Activated CD4-positive, alpha-beta T cell treated with anti-CD3 and anti-CD28 coated beads, Interleukin-2, amount 10 ng/mL, durations not matched to agents 7 days and 5 days (primary cell): ENCODE measurements around the gene FIGLA. TPM values are rescaled to one million over a fixed set of nuclear protein-coding genes. Genes with fewer than 3 reads are reported as not detected.

ENCODE experiments used
- CTCF ChIA-PET: fragments of 350-600 bp; sonication (Branson Sonifier 250); formaldehyde crosslinking; loops from one replicate; lab custom pipeline; 2021; ENCODE audit warnings: antibody characterized with exemption; lab: Charles Lee
- POLR2A ChIA-PET: fragments of 350-600 bp; sonication (Branson Sonifier 250); formaldehyde crosslinking; loops from one replicate; lab custom pipeline; 2021; ENCODE audit warnings: antibody characterized with exemption; lab: Charles Lee
- DNase-seq: peaks from one replicate; pipeline ENCODE4 v3.0.0-alpha.2; 2020
- H3K27ac Mint-ChIP-seq: one replicate; pipeline ENCODE4 v1.8.0; 2021; ENCODE audit warnings: mild to moderate bottlenecking, moderate library complexity, mixed read lengths
- H3K27me3 Mint-ChIP-seq: one replicate; pipeline ENCODE4 v1.8.0; 2021; ENCODE audit warnings: mixed read lengths
- H3K36me3 Mint-ChIP-seq: one replicate; pipeline ENCODE4 v1.8.0; 2021; ENCODE audit warnings: low read depth, mixed read lengths
- H3K4me1 Mint-ChIP-seq: one replicate; pipeline ENCODE4 v1.8.0; 2021; ENCODE audit warnings: mixed read lengths
- H3K4me3 Mint-ChIP-seq: one replicate; pipeline ENCODE4 v1.8.0; 2021; ENCODE audit warnings: mild to moderate bottlenecking, moderate library complexity, mixed read lengths
- H3K9me3 Mint-ChIP-seq: one replicate; pipeline ENCODE4 v1.8.0; 2021; ENCODE audit warnings: mixed read lengths
- total RNA-seq, 2 experiments: library from RNA; stranded (reverse); gene quantifications; one replicate each; pipeline ENCODE4 v1.2.3, GENCODE V29; 2021

The FIGLA gene
- total RNA-seq, 2 experiments from 2014 or later = not detected

DNA sequence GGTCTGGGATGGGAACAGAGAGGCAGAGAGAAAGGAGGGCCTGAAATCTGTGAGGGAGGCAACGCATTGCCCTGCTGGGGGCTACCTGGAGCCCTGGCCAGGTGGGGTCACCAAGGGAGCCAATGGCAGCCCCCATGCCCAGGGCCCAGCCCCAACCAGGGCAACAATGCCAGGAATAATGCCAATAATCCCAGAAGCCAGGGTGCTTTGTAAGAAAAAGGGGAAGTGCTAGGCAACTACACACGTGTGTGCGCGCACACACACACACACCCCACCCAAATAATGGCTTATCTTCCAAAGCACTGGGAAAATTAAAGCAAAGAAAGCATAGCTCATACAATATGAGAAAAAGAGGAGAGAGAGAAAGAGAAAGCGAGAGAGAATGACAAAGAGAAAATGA, 36.9 kb upstream of the FIGLA start:
- Mint-ChIP-seq H3K27ac (no peak overlapping the region), H3K9me3 (no peaks in the 10 kb centered on the region), H3K4me1 (peaks cover 24% of the 10 kb centered on the region), H3K27me3 (peaks cover 2% of the 10 kb centered on the region), H3K36me3 (peaks cover 3% of the 10 kb centered on the region), H3K4me3 (no peak overlapping the region)
- ChIA-PET POLR2A (no interaction called here), CTCF (no interaction called here)
- no peak for DNase-seq

DNA sequence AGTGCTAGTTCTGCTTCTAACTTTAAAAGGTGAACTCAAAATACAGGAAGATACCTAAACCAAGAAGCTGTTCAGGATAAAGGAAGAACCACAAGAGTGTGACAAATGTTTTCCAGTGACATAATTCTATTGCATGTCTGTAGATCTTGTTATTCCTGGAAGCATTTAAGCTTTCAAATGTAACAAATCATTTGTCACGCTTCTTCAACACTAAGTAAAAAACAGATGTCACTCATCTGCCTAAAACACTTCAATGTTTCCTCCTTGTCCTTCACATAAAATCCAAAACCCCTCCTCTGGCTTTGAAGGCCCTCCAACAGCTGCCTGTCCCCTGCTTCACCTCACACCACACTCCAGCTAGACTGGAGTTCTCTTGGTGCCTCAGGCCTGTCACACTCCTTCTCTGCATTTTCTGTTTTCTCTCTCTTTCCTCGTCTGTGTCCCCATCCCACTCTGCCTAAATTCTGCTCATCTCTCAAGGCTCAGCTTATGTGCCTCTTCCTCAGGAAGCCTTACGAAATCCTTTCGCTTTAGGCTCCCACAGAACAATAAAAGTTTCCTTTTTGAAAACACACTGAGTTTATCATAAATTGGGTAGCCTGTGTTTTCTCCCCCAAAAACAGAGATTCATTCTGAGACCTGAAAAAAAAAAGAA, 36.4 kb upstream of the FIGLA start:
- POLR2A ChIA-PET = no interaction called here
- H3K4me3 Mint-ChIP-seq = no peak overlapping the region

GRCh38 chr2:70823249-70823648, 32.8 kb upstream of the FIGLA start:
- no peaks in the 10 kb centered on the region for H3K9me3 Mint-ChIP-seq
- peaks cover 2% of the 10 kb centered on the region for H3K27me3 Mint-ChIP-seq
- POLR2A ChIA-PET = no interaction called here
- CTCF ChIA-PET = interaction anchor here (0.8 kb wide), 1 partner anchor 14 kb away, joined by 3 read pairs; no protein-coding TSS in a partner anchor
- no peak overlapping the region for H3K4me3 Mint-ChIP-seq
- DNase-seq = no peak
- H3K36me3 Mint-ChIP-seq = peaks cover 3% of the 10 kb centered on the region
- H3K27ac Mint-ChIP-seq = peak overlapping the region; percentile 81
- H3K4me1 Mint-ChIP-seq = peaks cover 24% of the 10 kb centered on the region

More for the DNA sequence above, 36.4 kb upstream of the FIGLA start:
- Mint-ChIP-seq H3K27ac (no peak overlapping the region), H3K9me3 (no peaks in the 10 kb centered on the region), H3K27me3 (peaks cover 2% of the 10 kb centered on the region), H3K4me1 (peaks cover 24% of the 10 kb centered on the region), H3K36me3 (peaks cover 3% of the 10 kb centered on the region)
- CTCF ChIA-PET = interaction anchor here (0.9 to 1.4 kb wide), 2 partner anchors 14 to 38 kb away, joined by 3 to 6 read pairs; no protein-coding TSS in a partner anchor
- no peak for DNase-seq

DNA sequence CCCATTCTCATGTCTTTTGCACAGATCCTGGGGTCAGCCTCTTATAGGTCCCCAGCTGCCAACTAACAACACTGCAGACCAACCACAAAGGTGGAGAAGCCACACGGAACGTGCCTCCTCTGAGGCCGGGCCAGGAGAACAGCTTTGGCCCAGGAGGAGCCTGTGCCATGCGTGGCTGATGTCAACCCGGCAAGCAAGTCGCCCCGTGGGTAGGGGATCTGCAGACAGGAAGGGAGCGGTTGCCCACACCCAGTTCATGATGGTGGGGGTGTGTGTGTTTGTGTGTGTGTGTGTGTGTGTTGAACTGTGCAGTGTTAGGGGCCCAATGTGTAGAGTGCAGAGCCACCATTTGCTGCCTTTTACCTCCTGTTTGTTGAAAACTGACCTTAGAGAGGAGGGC, 32.4 kb upstream of the FIGLA start:
- H3K27ac Mint-ChIP-seq = peak overlapping the region; percentile 81
- no peaks in the 10 kb centered on the region for H3K9me3 Mint-ChIP-seq
- H3K36me3 Mint-ChIP-seq = peaks cover 3% of the 10 kb centered on the region
- ChIA-PET POLR2A (no interaction called here), CTCF (interaction anchor here (0.8 kb wide), 1 partner anchor 13 kb away, joined by 3 read pairs; no protein-coding TSS in a partner anchor)
- peaks cover 2% of the 10 kb centered on the region for H3K27me3 Mint-ChIP-seq
- no peak overlapping the region for H3K4me3 Mint-ChIP-seq
- DNase-seq = peak; percentile 9
- H3K4me1 Mint-ChIP-seq = peaks cover 25% of the 10 kb centered on the region

DNA sequence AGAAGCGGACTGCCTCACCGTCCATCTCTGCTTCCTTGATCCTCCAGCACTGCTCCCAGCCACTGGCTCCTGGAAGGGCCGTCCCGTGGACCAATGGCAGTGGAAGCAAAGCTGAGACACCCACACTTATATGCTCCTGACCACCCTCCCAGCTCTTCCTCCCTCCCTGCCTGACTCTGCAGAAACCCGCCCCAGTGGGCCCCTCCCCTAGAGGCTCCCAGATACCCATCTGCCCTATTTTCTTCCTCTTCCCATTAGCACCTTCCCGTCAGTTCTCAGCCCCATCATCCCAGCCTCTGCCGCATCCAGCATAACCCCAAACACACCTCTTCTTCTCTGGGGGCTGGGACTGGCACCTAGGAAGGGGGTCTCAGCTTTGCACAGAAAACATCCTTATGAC, 30.1 kb upstream of the FIGLA start, which contains the start of gene CLEC4F:
Gene CLEC4F, minus strand, starts transcription at position 101 of the 400 bp plus-strand sequence. Its CDS starts 76 bp downstream, at position 25.
- ChIA-PET CTCF (no interaction called here), POLR2A (no interaction called here)
- H3K27me3 Mint-ChIP-seq = peaks cover 2% of the 10 kb centered on the region
- no peaks in the 10 kb centered on the region for H3K9me3 Mint-ChIP-seq
- no peak for DNase-seq
- H3K27ac Mint-ChIP-seq = no peak within 1 kb of the TSS
- no peak within 1 kb of the TSS for H3K4me3 Mint-ChIP-seq
- peaks cover 16% of the 10 kb centered on the region for H3K4me1 Mint-ChIP-seq
- peaks cover 3% of the 10 kb centered on the region for H3K36me3 Mint-ChIP-seq

- ChIA-PET POLR2A (no interaction called here), CTCF (interaction anchor here (1.0 kb wide), 1 partner anchor 13 kb away, joined by 3 read pairs; no protein-coding TSS in a partner anchor)
- no peaks in the 10 kb centered on the region for H3K27me3 Mint-ChIP-seq
- H3K4me1 Mint-ChIP-seq = peaks cover 7% of the 10 kb centered on the region
- H3K4me3 Mint-ChIP-seq = no peak overlapping the region
- H3K9me3 Mint-ChIP-seq = no peaks in the 10 kb centered on the region
- DNase-seq = no peak
- H3K36me3 Mint-ChIP-seq = no peaks in the 10 kb centered on the region
- H3K27ac Mint-ChIP-seq = no peak overlapping the region
Observed at GRCh38 chr2:70817284-70817954, 27.0 kb upstream of the FIGLA start.

DNA sequence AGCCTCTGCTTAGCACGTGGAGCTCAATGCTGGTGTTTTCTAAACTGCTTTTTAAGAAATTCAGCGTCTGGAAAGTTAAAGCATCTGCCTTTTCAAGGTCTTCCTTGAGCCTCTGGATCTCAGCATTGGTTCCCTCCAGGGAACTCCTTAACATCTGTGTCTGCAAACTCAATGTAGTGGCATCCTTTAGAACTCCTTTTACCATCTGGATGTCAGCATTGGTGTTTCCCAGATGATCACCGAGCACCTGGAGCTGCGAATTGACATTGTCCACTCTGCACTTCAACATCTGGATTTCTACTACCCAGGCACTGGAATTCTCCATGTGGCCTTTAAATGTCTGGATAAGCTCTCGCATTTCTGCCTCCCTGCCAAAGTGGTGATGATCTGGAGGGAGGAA, 26.3 kb upstream of the FIGLA start:
- Mint-ChIP-seq H3K36me3 (no peaks in the 10 kb centered on the region), H3K9me3 (no peaks in the 10 kb centered on the region), H3K27ac (no peak overlapping the region), H3K4me1 (peaks cover 7% of the 10 kb centered on the region), H3K27me3 (no peaks in the 10 kb centered on the region), H3K4me3 (no peak overlapping the region)
- ChIA-PET CTCF (interaction anchor here (1.0 to 1.3 kb wide), 2 partner anchors 14 to 18 kb away, joined by 3 read pairs; no protein-coding TSS in a partner anchor), POLR2A (no interaction called here)
- no peak for DNase-seq

- H3K4me1 Mint-ChIP-seq = no peaks in the 10 kb centered on the region
- ChIA-PET CTCF (interaction anchor here (0.8 to 1.4 kb wide), 4 partner anchors 13 to 139 kb away, joined by 3 read pairs; partner anchors contain the start of gene ADD2), POLR2A (no interaction called here)
- no peaks in the 10 kb centered on the region for H3K9me3 Mint-ChIP-seq
- DNase-seq = no peak
- H3K36me3 Mint-ChIP-seq = no peaks in the 10 kb centered on the region
- peaks cover 2% of the 10 kb centered on the region for H3K27me3 Mint-ChIP-seq
- H3K27ac Mint-ChIP-seq = no peak overlapping the region
- H3K4me3 Mint-ChIP-seq = no peak overlapping the region
Observed at GRCh38 chr2:70808983-70809958, 18.8 kb upstream of the FIGLA start.

DNA sequence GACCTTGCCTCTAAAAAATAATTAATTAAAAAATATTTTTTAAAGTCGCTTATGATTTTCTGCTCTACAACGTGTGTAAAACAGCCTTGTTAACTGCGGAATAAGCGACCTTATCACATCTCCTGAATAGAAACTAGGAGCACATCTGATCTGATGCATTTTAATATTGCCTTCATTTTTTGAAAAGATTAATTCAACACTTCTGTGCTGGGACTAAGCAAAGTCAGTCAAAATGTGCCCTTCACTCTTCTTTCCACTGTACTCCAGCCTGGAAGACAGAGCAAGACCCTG, 17.3 kb upstream of the FIGLA start:
- Mint-ChIP-seq H3K27me3 (peaks cover 2% of the 10 kb centered on the region), H3K27ac (no peak overlapping the region), H3K9me3 (no peaks in the 10 kb centered on the region), H3K4me1 (no peaks in the 10 kb centered on the region), H3K4me3 (no peak overlapping the region), H3K36me3 (no peaks in the 10 kb centered on the region)
- no peak for DNase-seq
- CTCF ChIA-PET = interaction anchor here (1.1 kb wide), 1 partner anchor 11 kb away, joined by 5 read pairs; no protein-coding TSS in a partner anchor
- POLR2A ChIA-PET = no interaction called here

DNA sequence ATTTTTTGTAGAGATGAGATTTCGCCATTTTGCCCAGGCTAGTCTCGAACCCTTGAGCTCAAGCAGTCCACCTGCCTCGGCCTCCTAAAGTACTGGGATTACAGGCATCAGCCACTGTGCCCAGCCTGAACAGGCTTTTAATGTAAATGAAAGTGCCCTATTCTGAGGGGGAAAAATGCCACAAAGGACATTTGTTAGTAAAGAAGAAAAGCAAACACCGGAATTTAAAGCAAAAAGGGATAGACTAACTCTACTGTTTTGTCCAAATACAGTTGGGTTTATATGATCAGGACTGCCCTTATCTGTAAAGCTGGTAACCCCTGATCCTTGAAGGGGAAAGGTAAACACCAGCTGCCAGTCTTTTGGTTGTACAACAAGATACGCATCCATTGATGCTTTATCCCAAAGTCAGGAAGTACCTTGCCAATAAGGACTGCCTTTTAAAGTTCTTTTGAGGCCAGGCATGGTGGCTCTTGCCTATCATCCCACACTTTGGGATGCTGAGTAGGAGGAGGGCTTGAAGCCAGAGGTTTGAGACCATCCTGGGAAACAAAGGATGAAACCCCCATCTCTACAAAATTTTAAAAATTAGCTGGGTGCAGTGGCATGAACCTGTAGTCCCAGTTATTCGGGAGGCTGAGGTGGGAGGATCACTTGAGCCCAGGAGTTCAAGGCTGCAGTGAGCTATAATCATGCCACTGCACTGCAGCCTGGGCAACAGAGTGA, 16.8 kb upstream of the FIGLA start:
- POLR2A ChIA-PET = no interaction called here
- H3K9me3 Mint-ChIP-seq = no peaks in the 10 kb centered on the region
- H3K27me3 Mint-ChIP-seq = peaks cover 2% of the 10 kb centered on the region
- H3K4me1 Mint-ChIP-seq = no peaks in the 10 kb centered on the region
- DNase-seq = no peak
- no peak overlapping the region for H3K4me3 Mint-ChIP-seq
- H3K27ac Mint-ChIP-seq = no peak overlapping the region
- H3K36me3 Mint-ChIP-seq = no peaks in the 10 kb centered on the region
- CTCF ChIA-PET = interaction anchor here (0.7 to 1.1 kb wide), 2 partner anchors 10 to 39 kb away, joined by 3 to 5 read pairs; partner anchors contain the start of gene ADD2

- Mint-ChIP-seq H3K27ac (no peak overlapping the region), H3K36me3 (no peaks in the 10 kb centered on the region), H3K27me3 (peaks cover 2% of the 10 kb centered on the region), H3K4me3 (no peak overlapping the region), H3K4me1 (no peaks in the 10 kb centered on the region), H3K9me3 (no peaks in the 10 kb centered on the region)
- POLR2A ChIA-PET = no interaction called here
- CTCF ChIA-PET = interaction anchor here (0.7 to 1.1 kb wide), 2 partner anchors 10 to 39 kb away, joined by 3 to 5 read pairs; partner anchors contain the start of gene ADD2
- no peak for DNase-seq
Observed at GRCh38 chr2:70806620-70807019, 16.2 kb upstream of the FIGLA start.

DNA sequence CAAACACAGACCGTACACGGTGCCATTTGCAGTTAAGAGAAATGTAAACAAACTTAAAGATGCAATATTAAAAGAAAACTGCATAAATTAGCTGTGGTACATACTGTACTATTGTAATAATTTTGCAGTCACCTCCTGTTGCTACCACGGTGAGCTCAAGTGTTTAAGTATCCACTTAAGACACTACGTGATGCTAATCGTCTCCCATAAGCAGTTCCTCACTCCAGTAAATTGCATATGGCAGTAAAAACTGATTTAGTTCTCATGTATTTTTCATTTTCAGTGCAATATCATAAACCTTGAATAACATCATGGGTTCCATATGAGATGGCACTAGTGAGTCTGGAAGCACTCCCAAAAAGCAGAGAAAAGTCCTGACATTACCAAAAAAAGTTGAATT, 15.6 kb upstream of the FIGLA start:
- Mint-ChIP-seq H3K27me3 (peaks cover 4% of the 10 kb centered on the region), H3K9me3 (no peaks in the 10 kb centered on the region), H3K36me3 (no peaks in the 10 kb centered on the region), H3K4me3 (no peak overlapping the region), H3K4me1 (no peaks in the 10 kb centered on the region), H3K27ac (no peak overlapping the region)
- CTCF ChIA-PET = no interaction called here
- DNase-seq = no peak
- POLR2A ChIA-PET = no interaction called here
